PC-3 (cell line): Measurements from ENCODE around the gene CNN3.

ENCODE experiments used
- EZH2 ChIP-seq: fragments of 300-600 bp; sonication (generic); IDR thresholded peaks from one replicate; pipeline ENCODE4 v1.6.1; 2017; ENCODE audit warnings: antibody characterized with exemption, mild to moderate bottlenecking, low read length; ENCODE audit not compliant: unreplicated experiment
- TF ChIP-seq, protein P1 (sequence below): fragments of 300-600 bp; sonication (generic); conservative IDR thresholded peaks from 2 replicates; pipeline ENCODE4 v1.5.1; 2017; ENCODE audit warnings: antibody characterized with exemption, low read depth, mild to moderate bottlenecking, low read length

DNA sequence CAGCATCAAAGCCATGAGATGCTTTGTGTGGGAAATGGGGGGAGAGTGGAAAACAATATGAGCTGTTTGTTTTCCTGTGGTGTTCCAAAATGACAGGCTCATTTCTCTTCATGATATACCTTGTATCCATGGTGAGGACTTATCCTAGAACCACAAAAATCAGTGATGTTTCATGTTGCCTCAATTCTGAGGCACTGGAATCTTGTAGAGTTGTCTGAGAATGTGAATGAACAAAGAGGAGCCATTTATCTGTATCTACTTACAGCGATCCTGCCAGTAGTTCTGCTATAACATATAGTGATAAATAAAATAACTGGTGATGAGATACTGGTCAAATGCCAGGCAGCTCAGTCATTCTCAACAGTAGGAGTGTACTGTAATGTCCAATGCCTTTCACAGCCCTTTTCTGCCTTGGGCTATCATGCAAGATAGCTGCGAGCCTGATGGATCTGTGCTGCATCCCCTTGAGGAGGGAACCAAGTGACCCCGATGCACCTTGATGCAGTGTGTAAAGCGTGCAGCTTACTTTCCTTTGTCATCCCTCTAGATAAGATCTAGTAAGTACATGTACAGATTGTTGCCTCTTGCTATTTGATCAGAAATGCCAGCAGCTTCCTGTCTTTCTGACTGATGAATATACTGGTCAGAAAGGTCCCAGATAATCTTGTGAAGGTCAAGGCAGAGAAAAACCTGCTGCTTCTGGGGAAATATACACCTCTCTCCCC, 54.0 kb downstream of the CNN3 start:
- TF ChIP-seq, protein P1, sequence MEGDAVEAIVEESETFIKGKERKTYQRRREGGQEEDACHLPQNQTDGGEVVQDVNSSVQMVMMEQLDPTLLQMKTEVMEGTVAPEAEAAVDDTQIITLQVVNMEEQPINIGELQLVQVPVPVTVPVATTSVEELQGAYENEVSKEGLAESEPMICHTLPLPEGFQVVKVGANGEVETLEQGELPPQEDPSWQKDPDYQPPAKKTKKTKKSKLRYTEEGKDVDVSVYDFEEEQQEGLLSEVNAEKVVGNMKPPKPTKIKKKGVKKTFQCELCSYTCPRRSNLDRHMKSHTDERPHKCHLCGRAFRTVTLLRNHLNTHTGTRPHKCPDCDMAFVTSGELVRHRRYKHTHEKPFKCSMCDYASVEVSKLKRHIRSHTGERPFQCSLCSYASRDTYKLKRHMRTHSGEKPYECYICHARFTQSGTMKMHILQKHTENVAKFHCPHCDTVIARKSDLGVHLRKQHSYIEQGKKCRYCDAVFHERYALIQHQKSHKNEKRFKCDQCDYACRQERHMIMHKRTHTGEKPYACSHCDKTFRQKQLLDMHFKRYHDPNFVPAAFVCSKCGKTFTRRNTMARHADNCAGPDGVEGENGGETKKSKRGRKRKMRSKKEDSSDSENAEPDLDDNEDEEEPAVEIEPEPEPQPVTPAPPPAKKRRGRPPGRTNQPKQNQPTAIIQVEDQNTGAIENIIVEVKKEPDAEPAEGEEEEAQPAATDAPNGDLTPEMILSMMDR = no peak
- TF ChIP-seq EZH2 = no peak
